ENCODE measurements around the gene GHDC. TPM values are rescaled to one million over a fixed set of nuclear protein-coding genes. Genes with fewer than 3 reads are reported as not detected.

Gene GHDC
- total and polyA plus RNA-seq, 2 of the 13 experiments (the other 11 are each of a cell fraction or from before 2014, with no cell fraction given), result 15.4 to 22.5 TPM

DNA sequence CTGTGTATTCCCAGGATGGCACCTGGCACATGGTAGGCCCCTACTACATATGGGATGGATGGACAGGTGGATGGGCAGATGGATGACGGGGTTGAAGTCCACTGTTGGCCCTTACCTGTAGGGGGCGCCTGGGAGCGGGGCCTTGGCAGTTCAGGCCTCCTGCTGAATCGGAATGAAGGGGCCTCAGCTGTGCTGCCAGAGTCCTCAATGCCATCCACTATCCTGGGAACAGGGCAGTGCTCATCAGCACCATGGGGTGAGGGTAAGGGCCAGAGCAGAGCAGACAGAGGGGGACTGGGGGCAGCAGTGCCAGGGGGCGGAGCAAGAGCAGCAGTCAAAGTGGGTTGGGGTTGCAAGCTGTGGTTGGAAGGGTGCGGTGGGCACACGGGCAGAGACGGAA, 31.2 kb downstream of the GHDC start (continued):
- TF ChIP-seq, protein P1, sequence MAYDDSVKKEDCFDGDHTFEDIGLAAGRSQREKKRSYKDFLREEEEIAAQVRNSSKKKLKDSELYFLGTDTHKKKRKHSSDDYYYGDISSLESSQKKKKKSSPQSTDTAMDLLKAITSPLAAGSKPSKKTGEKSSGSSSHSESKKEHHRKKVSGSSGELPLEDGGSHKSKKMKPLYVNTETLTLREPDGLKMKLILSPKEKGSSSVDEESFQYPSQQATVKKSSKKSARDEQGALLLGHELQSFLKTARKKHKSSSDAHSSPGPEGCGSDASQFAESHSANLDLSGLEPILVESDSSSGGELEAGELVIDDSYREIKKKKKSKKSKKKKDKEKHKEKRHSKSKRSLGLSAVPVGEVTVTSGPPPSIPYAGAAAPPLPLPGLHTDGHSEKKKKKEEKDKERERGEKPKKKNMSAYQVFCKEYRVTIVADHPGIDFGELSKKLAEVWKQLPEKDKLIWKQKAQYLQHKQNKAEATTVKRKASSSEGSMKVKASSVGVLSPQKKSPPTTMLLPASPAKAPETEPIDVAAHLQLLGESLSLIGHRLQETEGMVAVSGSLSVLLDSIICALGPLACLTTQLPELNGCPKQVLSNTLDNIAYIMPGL (CRISPR knock-in tag; IDR thresholded peaks at IDR 0.05; ENCODE audit: borderline replicate concordance in 1 of 2, low read depth in 1 of 2), result 0 out of 4 replicates have a peak, but pooled peaks of 1 of the 2 experiments have one; percentile 27
- TF ChIP-seq ZNF207 (IDR thresholded peaks at IDR 0.05; ENCODE audit: borderline replicate concordance) (no peak), ADNP (CRISPR knock-in tag; IDR thresholded peaks at IDR 0.05) (0 out of 2 replicates have a peak, but pooled peaks have one; percentile 25), NRL (CRISPR knock-in tag; IDR thresholded peaks at IDR 0.05; ENCODE audit: borderline replicate concordance) (peak; percentile 70; the same call in 1 of the 2 replicates), HNRNPL (IDR thresholded peaks at IDR 0.05; ENCODE audit: low read depth, low read length) (peak; percentile 77; the same call in 1 of the 2 replicates)
- TF ChIP-seq, protein P2, sequence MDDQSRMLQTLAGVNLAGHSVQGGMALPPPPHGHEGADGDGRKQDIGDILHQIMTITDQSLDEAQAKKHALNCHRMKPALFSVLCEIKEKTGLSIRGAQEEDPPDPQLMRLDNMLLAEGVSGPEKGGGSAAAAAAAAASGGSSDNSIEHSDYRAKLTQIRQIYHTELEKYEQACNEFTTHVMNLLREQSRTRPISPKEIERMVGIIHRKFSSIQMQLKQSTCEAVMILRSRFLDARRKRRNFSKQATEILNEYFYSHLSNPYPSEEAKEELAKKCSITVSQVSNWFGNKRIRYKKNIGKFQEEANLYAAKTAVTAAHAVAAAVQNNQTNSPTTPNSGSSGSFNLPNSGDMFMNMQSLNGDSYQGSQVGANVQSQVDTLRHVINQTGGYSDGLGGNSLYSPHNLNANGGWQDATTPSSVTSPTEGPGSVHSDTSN (CRISPR knock-in tag; IDR thresholded peaks at IDR 0.05; ENCODE audit: borderline replicate concordance), result no peak

DNA sequence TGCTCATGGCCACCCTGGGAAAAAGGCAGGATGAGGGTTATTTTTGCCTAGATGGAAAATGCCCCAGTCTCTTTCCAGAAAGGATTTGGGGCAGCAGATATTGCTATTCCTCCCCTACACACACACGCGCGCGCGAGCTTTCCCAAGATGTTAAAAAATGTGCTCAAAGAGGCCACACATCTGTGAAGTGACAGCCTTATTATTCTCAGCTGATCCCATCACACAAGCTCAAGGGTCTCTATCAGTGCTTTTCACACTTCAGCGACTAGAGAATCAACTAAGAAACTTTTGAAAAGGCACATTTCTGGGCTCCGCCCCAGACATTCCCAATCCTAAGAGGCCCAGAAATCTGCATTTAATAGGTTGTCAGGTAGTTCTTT, 33.8 kb downstream of the GHDC start:
- POLR2A ChIA-PET, result interaction anchor here (1.1 kb wide), 1 partner anchor 34 kb away, joined by 3 read pairs; the partner anchor contains the start of gene GHDC
- no peaks in the 10 kb centered on the region for H4K20me1 ChIP-seq (ENCODE audit: insufficient read depth, low read length)
- DNase-seq (ENCODE audit: low spot score) (no peak), ATAC-seq (no peak), FAIRE-seq (no peak)
- H3K4me1 ChIP-seq (ENCODE audit: insufficient read depth, low read length), result peaks cover 59% of the 10 kb centered on the region
- no peaks in the 10 kb centered on the region for H3K79me2 ChIP-seq (ENCODE audit: insufficient read depth, low read length)
- no peaks in the 10 kb centered on the region for H3K9me3 ChIP-seq (ENCODE audit: low read length)
- H2AFZ ChIP-seq (ENCODE audit: low read length), result no peak overlapping the region
- intact Hi-C loops (cut with micrococcal nuclease; ENCODE audit: unreplicated experiment), result no loop called here
- H3K27ac ChIP-seq (ENCODE audit: extremely low read length, insufficient read depth, low read length), result no peak overlapping the region
- H3K9ac ChIP-seq (ENCODE audit: insufficient read depth, low read depth, low read length), result no peak overlapping the region
- H3K4me2 ChIP-seq (ENCODE audit: low read depth, low read length), result 0 out of 2 replicates have a peak overlapping the region, but pooled peaks have one; percentile 45
- peak overlapping the region in 1 of 3 experiments; percentile 27; a peak in 1 of 6 replicates for H3K4me3 ChIP-seq (replicated peaks in 1 of 3; ENCODE audit: insufficient read depth in 1 of 3, low read depth in 2 of 3, low read length in 3 of 3)
- peaks cover 0 to 2% of the 10 kb centered on the region in 2 experiments; a peak in 1 of 5 replicates for H3K27me3 ChIP-seq (ENCODE audit: control insufficient read depth in 1 of 2, insufficient read depth in 2 of 2, low read length in 2 of 2)
- BruUV-seq (replicated peaks), result no TSS peak
- no peaks in the 10 kb centered on the region for H3K36me3 ChIP-seq (replicated peaks in 1 of 2; ENCODE audit: control insufficient read depth in 1 of 2, insufficient read depth in 2 of 2, low read length in 2 of 2)
- in situ Hi-C loops (cut with HindIII; ENCODE audit: extremely low pct_ligation_motif_present, low pct_unique_long_range_greater_than_20kb), result no loop called here
- CTCF ChIA-PET (ENCODE audit: low intra/inter-chr PET ratio, low total read pairs), result no interaction called here
- WGBS (ENCODE audit: low lambda C conversion rate), result 91% methylated on average over 7 of the region's 7 CpGs
- no peak for TF ChIP-seq GABPA (IDR thresholded peaks at IDR 0.05; ENCODE audit: low read depth, low read length)
- no peak for TF ChIP-seq GABPA (CRISPR knock-in tag; IDR thresholded peaks at IDR 0.05; ENCODE audit: low read depth)
- TF ChIP-seq, protein P3, sequence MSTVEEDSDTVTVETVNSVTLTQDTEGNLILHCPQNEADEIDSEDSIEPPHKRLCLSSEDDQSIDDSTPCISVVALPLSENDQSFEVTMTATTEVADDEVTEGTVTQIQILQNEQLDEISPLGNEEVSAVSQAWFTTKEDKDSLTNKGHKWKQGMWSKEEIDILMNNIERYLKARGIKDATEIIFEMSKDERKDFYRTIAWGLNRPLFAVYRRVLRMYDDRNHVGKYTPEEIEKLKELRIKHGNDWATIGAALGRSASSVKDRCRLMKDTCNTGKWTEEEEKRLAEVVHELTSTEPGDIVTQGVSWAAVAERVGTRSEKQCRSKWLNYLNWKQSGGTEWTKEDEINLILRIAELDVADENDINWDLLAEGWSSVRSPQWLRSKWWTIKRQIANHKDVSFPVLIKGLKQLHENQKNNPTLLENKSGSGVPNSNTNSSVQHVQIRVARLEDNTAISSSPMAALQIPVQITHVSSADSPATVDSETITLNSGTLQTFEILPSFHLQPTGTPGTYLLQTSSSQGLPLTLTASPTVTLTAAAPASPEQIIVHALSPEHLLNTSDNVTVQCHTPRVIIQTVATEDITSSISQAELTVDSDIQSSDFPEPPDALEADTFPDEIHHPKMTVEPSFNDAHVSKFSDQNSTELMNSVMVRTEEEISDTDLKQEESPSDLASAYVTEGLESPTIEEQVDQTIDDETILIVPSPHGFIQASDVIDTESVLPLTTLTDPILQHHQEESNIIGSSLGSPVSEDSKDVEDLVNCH (CRISPR knock-in tag; IDR thresholded peaks at IDR 0.05), result no peak
- TF ChIP-seq, protein P4, sequence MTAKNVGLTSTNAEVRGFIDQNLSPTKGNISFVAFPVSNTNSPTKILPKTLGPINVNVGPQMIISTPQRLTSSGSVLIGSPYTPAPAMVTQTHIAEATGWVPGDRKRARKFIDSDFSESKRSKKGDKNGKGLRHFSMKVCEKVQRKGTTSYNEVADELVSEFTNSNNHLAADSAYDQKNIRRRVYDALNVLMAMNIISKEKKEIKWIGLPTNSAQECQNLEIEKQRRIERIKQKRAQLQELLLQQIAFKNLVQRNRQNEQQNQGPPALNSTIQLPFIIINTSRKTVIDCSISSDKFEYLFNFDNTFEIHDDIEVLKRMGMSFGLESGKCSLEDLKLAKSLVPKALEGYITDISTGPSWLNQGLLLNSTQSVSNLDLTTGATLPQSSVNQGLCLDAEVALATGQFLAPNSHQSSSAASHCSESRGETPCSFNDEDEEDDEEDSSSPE (CRISPR knock-in tag; IDR thresholded peaks at IDR 0.05), result no peak
- TF ChIP-seq ZNF552 (CRISPR knock-in tag; IDR thresholded peaks at IDR 0.05; ENCODE audit: borderline replicate concordance), result no peak
- no peak for TF ChIP-seq ZNF468 (CRISPR knock-in tag; IDR thresholded peaks at IDR 0.05)
- no peak for TF ChIP-seq GTF3A (CRISPR knock-in tag; conservative IDR thresholded peaks at IDR 0.05)
- no peak for TF ChIP-seq FOXP1 (IDR thresholded peaks at IDR 0.05)
- no peak for TF ChIP-seq FOXP1 (CRISPR knock-in tag; IDR thresholded peaks at IDR 0.05)
